ENCODE results near the gene GSTA2.
"Not testable (repeated sequence)": the region's sequence is repeated elsewhere in the genome, so short reads cannot be mapped to it uniquely, and the experiment has no call there.

The GSTA2 gene

GRCh38 chr6:52725535-52726192, 37.6 kb downstream of the GSTA2 start:
- no peak for DNase-seq (ENCODE audit: low read depth)

GRCh38 chr6:52725143-52725534, 38.1 kb downstream of the GSTA2 start:
- no peak for DNase-seq (ENCODE audit: low read depth)

- DNase-seq (ENCODE audit: low read depth): peak; percentile 51
Measured at GRCh38 chr6:52724406-52725121, 38.7 kb downstream of the GSTA2 start.

- no peak for DNase-seq (ENCODE audit: low read depth)
Measured at GRCh38 chr6:52724042-52724405, 39.3 kb downstream of the GSTA2 start.

GRCh38 chr6:52720321-52720720, 43.0 kb downstream of the GSTA2 start:
- no peak for DNase-seq (ENCODE audit: low read depth)

GRCh38 chr6:52718550-52718949, 44.7 kb downstream of the GSTA2 start:
- DNase-seq (ENCODE audit: low read depth): no peak

GRCh38 chr6:52714761-52715160, 48.5 kb downstream of the GSTA2 start:
- DNase-seq (ENCODE audit: low read depth): not testable (repeated sequence)

- no peak for DNase-seq (ENCODE audit: low read depth)
Measured at GRCh38 chr6:52712136-52712535, 51.1 kb downstream of the GSTA2 start.

GRCh38 chr6:52707963-52708680, 55.2 kb downstream of the GSTA2 start:
- no peak for DNase-seq (ENCODE audit: low read depth)

- no peak for DNase-seq (ENCODE audit: low read depth)
Measured at GRCh38 chr6:52706001-52706400, 57.3 kb downstream of the GSTA2 start.

GRCh38 chr6:52704781-52705502, 58.3 kb downstream of the GSTA2 start:
- not testable (repeated sequence) for DNase-seq (ENCODE audit: low read depth)

GRCh38 chr6:52704060-52704459, 59.2 kb downstream of the GSTA2 start:
- DNase-seq (ENCODE audit: low read depth): no peak

Data from HS-27A (cell line).